Muscle of arm (tissue), 12 donors: ENCODE data around the gene KAZN. TPM values are rescaled to one million over a fixed set of nuclear protein-coding genes. Genes with fewer than 3 reads are reported as not detected.
A peak's percentile ranks its signal among the peaks of the same experiment; 100 is the strongest.

Experiments
- DNase-seq: peaks from one replicate; pipeline ENCODE4 v3.0.0-alpha.2; 2013
- polyA plus RNA-seq, 12 donors: library from polyadenylated mRNA; unstranded; fragments of 120-200 nt; gene quantifications; one replicate each; pipeline ENCODE4 v1.2.1, GENCODE V29; 2013; ENCODE audit not compliant: insufficient read length in 12 of 12

Gene KAZN
- polyA plus RNA-seq, 12 donors = 10.6 to 20.6 (median 14.8) TPM; not detected in 1

GRCh38 chr1:14909273-14909672 lies 310.8 kb downstream of the KAZN start:
- DNase-seq = no peak

- no peak for DNase-seq
These were observed 311.5 kb downstream of the KAZN start for GRCh38 chr1:14909920-14910460.

GRCh38 chr1:14910984-14911721 lies 312.7 kb downstream of the KAZN start:
- no peak for DNase-seq

- no peak for DNase-seq
These were observed 314.5 kb downstream of the KAZN start for GRCh38 chr1:14912839-14913481.

- DNase-seq = no peak
These were observed 315.1 kb downstream of the KAZN start for GRCh38 chr1:14913482-14914177.

GRCh38 chr1:14914351-14914988 lies 316.0 kb downstream of the KAZN start:
- no peak for DNase-seq

GRCh38 chr1:14915356-14916054 lies 317.0 kb downstream of the KAZN start:
- peak; percentile 59 for DNase-seq

- DNase-seq = no peak
These were observed 320.8 kb downstream of the KAZN start for GRCh38 chr1:14919289-14919688.

GRCh38 chr1:14919751-14920150 lies 321.3 kb downstream of the KAZN start:
- DNase-seq = no peak

- DNase-seq = peak; percentile 29
These were observed 322.6 kb downstream of the KAZN start for GRCh38 chr1:14921057-14921456.

GRCh38 chr1:14922942-14923726 lies 324.6 kb downstream of the KAZN start:
- no peak for DNase-seq

- DNase-seq = no peak
These were observed 325.4 kb downstream of the KAZN start for GRCh38 chr1:14923727-14924452.

- DNase-seq = peak; percentile 34
These were observed 326.2 kb downstream of the KAZN start for GRCh38 chr1:14924455-14925331.

GRCh38 chr1:14925336-14926136 lies 327.1 kb downstream of the KAZN start:
- DNase-seq = no peak

GRCh38 chr1:14926229-14926628 lies 327.7 kb downstream of the KAZN start:
- DNase-seq = no peak

GRCh38 chr1:14926818-14927575 lies 328.5 kb downstream of the KAZN start:
- no peak for DNase-seq

GRCh38 chr1:14928412-14928811 lies 329.9 kb downstream of the KAZN start:
- DNase-seq = no peak
